Kasumi-1 (cell line): ENCODE measurements around the gene ANTKMT.
"Not testable (repeated sequence)": the region's sequence is repeated elsewhere in the genome, so short reads cannot be mapped to it uniquely, and the experiment has no call there.

Experiments
- DNase-seq, 2 experiments: peaks; one replicate each; lab custom pipeline; 2025; lab: John Stamatoyannopoulos, UW

The ANTKMT gene

DNA sequence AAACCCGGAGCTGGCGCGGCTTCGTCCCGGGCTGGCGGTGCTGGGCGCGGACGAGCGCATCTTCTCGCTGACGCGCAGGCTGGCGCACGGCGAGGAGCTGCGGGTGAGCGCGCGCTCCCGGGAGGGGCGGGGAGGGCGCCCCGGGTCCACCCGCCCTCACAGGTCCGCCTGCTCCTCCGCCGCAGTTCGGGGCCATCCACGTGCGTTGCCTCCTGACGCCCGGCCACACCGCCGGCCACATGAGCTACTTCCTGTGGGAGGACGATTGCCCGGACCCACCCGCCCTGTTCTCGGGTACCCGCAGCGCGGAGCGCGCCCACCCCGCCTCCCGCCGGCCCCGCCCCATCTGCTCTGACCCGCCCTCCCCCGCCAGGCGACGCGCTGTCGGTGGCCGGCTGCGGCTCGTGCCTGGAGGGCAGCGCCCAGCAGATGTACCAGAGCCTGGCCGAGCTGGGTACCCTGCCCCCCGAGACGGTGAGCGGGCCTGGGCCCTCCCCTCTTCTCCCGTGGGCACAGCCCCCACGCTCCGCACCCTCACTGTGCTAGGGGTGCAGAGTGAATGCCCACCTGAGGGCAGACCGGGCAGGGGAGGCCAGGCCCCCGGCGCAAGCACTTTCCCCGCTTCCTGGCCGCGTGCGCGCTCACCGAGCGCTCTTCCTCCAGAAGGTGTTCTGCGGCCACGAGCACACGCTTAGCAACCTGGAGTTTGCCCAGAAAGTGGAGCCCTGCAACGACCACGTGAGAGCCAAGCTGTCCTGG lies 7.4 kb downstream of the ANTKMT start:
- DNase-seq, result no peak

DNA sequence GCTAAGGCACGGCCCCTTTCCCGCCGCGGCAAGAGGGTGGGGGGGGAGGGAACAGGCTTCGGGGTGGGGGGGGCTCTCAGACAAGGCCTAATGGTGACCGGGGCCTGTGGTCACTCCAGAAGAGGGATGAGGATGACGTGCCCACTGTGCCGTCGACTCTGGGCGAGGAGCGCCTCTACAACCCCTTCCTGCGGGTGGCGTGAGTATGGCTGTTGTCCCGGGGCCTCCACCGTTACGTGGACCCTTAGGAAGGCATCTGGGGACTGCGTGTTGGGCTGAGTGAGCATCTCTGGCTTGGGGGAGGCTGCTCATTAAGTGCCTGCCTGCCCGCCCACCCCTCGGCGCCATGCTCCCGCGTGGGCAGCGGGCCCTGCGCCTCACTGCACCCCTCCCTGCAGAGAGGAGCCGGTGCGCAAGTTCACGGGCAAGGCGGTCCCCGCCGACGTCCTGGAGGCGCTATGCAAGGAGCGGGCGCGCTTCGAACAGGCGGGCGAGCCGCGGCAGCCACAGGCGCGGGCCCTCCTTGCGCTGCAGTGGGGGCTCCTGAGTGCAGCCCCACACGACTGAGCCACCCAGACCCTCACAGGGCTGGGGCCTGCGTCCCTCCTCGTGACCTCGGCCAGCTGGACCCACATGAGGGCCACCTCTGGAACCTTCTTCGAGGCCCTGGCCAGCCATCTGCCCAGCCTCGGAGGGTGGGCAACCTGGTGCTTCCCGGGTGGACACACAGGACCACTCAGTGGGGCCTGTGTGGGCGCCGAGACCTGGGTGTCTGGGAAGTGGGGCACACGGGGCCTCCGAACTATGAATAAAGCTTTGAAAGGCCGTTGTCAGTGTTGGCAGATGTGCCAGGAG lies 8.2 kb downstream of the ANTKMT start:
- no peak for DNase-seq

DNA sequence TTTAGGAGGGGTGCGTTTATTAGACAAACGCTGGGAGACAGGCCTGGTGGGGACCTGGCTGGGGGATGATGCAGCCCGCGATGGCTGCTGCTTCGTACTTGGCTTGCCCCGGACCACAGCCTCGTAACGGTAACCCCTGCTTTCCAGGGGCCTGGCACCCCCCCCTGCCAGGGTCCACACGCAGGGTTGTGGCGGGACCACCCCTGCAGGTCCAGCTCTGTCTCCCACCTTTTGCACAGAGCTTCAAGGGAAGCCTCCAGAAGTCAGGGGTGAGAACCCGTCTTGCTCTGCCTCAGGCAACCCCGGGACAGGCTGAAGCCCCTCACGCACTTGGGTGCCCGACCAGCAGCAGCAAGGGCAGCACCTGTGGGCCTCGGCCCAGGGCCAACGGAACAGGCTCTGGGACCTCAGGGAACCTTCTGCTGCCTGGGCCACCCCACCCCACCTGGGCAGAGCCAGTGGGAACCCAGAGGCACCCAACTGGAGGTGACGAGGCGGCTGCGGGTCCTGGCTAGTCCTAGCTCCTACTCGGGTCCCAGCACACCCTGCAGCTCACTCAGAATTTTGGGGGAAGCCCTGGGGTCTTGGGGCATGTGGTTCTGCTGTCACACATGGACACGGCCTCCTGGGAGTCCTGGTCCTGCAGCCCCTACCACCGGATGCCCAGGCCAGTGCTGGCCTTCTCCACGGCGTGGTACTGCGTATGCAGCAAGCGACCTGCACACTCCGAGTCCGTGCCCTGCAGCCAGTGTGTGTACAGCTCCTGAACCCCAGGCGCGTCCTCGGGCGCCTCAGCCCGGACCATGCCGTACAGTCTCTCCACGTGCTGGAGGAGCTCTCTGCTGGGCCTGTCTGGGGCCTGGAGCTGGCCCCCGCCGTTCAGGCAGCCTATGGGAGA lies 9.1 kb downstream of the ANTKMT start:
- no peak for DNase-seq

DNA sequence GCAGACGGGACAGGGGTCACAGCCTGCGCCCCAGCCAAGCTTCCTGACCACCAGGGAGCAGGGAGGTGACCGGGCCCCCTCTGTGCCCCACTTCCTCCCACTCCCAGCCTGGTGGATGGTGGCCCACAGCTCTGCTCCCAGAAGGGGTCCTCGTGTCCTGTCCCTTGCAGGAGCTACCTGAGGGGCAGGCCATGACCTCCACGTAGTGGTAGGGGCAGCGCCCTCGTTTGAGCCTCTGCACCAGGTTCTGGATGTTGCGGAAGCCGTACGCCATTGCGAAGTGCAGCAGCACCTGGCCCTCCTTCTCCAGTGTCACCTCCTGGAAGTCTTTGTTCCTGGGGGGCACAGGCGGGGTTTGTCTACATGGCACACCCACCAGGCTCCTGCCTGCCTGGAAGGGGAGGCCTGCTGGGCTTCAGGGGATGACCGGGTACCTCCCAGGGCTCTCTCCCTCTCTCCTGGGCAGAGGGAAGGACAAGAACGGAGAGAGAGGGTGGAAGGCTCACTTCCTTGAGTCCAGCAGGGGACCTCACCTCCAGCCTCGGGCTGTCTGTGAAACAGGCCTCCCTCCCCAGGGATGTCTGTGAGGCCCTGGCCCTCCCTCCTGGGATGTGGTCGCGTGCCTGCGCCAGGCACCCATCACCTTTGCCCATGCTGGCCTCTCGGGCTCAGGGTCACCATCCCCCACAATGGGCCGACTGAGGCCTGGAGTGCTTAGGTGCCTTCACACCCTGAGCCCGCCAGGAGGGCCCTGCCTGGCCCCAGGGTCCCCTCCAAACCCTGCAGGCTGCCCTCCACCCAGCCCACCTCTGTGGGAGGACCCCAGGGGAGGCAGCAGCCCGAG lies 9.9 kb downstream of the ANTKMT start:
- DNase-seq, result no peak

DNA sequence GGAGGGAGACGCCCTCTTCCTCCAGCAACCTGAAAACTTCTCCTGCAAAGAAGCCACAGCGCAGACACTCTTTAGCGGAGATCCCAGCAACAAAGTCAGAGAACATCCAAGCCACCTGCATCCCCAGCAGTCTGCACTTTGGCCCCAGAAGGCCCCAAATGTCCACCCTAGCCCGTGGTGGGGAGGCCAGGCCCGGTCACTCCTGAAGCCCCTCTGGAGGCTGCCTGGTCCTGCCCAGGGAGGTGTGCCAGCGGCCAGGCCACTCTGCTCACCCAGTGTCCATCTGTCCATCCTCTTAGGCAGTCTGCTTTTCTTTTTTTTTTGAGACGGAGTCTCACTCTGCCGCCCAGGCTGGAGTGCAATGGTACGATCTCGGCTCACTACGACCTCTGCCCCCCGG lies 11.4 kb downstream of the ANTKMT start:
- DNase-seq, result no peak

DNA sequence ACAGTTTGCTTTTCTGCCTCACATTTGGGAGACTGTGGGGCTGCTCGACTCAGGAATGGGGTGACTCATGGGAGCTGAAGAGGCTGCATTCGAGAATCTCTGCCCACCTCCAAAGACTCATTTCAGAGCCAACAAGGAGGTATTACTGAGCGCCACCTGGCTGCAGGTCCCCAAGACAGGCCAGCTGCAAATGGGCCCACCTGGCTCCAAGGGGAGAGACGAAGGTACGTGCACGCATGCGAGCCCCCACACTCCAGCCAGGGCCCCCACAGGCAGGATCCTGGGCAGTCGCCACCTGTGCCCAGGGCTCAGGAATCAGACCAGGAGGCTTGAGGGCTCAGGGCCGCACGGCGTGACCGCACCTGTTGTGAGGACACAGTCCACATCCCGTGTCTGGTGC lies 12.0 kb downstream of the ANTKMT start:
- no peak for DNase-seq

DNA sequence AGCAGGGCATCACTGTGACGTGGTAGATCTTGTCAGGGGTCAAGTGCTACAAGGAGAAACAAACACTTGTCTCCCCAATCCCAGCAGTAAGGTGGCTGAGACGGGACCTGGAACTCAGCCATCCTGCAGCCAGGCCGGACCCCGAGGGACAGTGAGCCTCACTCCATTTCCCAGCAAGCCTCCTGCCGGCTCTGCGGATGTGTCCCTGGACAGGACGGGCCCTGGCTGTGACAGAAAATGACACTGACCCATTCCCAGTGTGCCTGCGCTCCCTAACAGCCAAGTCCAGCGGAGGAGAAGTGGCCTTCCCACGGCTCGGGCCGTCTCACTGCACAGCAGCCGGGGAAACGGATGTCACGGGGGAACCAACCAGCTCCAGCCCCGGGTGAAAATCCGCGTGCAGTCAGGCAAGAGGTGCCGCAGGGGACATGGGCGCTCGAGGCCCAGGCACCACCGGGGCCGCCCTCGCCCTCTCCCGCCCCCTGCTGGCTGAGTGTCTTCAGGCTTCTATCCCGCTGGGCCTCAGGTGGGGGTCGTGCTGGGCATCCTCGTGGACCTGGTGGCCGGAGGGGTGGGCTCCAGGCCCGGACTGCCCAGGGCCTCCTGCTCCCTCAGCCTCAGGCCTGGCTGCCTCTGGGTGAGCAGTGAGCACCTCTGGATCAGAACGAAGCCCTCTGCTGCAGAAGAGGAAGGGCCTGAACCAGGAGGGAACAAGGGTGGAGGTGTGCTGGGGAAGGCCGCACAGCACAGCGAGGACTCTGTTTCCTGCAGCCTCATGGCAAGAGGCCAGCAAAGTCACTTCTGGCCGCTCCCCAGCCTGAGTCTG lies 12.6 kb downstream of the ANTKMT start:
- no peak for DNase-seq

DNA sequence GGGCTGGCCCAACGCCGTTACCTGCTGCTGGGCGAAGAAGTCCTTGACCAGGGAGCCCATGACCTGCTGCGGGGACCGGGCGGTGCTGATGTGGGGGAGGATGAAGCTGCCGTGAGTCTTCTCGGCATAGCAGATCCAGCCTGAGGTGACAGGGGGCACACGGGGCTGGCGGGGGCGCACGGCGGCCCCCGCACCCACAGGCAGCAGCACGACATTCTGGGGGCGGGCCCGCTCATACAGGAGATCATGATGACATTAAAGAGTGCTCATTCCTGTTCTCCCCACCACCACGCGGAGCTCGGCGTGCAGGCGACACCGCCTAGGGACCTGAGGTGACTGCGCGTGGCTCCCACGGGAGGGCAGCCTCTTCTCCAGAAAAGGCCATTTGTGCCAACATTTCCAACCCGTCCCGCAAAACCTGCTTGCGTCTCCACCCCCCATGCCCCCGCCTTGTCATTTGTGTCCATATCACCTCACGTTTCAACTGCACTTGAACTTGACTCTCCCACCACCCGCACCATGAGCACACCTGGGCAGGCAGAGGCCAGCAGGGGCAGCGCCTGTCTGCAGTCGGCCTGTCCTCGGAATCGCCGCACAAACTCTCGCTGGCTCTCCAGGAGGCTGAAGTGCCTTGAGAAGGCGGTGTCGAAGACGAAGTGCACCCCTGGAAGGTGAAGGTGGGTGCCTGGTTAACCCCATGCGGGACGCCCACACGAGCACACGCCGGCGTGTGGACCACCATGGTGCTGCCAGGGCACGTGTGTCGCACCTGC lies 13.4 kb downstream of the ANTKMT start:
- no peak for DNase-seq

DNA sequence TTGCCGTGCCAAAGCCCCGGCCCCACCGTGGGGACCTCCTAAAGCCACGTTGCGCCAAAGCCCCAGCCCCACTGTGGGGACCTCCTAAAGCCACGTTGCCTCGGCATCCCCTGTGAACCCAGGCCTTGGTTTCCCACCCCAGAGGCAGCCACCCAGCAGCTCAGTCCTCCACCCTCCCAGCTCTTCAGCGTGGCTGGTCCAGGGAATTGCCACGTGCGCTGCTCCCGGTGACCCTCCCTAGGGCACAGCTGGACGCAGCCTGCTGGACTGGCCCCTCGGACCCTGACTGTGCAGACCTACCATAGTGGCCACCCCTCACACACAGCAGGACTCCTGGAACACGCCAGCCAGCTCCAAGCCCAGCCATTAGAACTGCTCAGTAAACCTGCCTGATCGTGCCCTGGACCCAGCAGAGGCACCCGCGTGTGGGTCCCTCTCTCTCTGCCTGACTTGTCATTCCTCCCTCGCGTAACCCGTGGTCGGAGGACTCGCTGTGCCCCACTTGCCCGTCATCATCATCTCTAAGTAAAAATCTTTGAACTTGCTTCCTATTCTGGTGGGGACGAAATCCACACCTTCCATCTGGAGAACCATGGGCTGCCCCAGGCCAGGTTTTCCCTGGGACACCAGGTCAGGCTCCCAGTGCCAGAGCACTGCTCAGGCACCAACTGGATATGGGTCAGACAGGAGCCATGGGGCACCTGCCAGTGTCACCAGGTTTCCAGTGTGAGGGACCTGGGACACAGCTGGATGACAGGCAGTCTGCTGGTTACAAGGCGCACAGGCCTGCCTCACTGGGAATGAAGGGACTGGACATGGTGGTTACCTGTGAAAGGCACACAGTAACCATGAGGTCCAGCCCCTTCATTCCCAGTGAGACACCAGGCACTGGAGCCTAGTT lies 14.3 kb downstream of the ANTKMT start:
- no peak for DNase-seq

DNA sequence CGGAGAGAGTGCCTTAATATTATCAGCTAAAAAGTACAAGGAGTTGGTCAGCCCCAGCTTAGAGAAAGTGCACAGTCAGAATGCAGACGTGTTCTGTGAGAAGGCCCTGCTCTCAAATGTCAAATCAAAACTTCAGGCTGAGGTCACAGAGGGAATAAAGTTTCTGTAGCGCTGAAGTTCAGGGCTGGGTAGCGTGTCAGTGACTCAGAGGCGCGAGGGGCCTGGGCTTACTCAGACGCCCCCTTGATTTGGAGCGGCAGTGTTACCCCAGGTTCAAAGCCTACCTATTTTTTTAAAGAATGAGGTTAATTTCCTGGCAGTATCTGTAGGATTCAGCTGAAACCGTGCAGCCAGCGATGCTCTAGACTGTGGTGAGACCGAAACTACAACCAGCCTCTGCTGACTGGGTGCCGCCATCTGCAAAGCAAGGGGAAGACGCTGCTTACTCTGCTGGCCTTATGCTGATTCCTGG lies 15.1 kb downstream of the ANTKMT start:
- DNase-seq, result no peak

DNA sequence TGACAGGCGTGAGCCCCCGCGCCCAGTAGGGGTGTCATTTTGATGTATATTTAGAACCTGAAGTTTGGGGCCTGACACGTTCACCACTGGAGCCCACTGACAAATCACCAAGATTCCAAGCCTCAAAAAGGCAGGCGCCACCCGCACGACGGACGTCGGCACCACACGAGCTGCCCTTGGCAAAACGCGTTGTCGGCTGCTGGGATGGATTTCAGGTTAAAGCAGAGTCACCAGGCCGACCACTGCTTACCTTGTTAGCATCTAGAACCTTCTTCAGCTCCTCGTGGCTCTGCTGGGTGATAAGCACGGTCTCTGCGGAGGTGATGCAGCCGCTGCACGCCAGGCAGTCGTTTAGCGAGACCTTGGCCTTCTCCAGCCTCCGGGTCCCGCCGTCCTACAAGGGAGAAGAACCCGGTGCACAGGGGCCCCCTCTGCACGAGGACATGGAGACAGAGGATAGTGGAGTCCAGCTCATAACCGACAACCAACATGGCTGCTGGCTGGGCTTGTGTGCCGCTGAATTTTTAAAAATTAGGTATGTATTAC lies 16.1 kb downstream of the ANTKMT start:
- no peak for DNase-seq

DNA sequence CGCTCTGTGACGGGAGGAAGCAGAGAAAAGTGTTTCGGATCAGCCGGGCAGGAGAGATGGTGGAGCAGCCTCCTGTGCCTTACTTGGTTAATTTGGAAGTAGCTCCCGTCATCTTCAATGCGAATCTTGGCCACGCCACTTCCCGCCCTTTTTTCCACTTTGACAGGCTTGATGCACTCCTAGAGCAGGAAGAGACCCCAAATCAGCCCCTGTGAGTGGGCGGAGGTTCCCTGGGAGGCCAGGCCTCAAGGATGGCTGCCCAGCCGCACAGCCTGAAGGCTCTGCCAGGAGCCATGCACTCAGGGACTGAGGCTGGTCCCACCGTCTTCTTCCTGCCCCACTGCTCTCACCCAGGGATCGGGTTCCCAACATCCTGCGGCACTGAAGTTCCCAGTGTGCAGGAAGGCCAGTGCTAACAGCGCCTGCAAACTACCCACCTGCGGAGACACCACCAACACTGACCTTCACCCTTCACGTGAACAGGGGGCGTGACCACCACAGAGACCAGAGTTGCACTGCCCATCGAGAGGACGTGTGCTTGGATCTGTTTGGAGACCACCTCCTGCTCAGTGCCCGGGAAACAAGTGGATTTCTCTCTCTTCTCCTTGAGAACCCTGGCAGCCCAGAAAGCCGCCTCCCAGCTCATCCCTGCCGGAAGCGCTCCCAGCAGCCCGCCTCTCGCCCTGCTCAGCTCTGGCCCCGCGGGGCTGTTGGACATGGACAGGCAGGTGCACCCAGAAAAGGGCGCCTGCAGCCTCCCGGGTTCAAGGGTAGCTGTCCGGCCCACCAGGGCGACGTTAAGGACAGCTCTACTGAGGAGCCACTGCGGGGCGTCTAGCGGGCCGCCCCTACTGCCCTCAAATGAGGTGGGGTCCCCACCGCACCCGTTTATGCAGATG lies 18.9 kb downstream of the ANTKMT start:
- DNase-seq, result no peak

DNA sequence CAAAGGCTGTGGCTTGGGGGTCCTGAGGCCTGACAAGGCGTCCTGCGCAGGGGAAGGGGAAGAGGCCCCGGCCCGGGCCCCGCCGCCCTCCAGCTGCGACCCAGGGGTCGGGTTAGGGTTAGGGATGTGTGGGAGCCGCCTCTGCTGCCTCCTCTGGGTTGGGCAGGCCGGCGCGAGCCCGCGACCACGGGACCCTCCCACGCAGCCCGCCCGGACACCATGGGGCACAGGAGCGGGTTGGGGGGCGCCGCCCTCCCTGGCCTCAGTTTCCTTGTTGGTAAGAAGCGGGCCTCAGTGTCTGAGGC lies 19.5 kb downstream of the ANTKMT start:
- DNase-seq, result no peak

DNA sequence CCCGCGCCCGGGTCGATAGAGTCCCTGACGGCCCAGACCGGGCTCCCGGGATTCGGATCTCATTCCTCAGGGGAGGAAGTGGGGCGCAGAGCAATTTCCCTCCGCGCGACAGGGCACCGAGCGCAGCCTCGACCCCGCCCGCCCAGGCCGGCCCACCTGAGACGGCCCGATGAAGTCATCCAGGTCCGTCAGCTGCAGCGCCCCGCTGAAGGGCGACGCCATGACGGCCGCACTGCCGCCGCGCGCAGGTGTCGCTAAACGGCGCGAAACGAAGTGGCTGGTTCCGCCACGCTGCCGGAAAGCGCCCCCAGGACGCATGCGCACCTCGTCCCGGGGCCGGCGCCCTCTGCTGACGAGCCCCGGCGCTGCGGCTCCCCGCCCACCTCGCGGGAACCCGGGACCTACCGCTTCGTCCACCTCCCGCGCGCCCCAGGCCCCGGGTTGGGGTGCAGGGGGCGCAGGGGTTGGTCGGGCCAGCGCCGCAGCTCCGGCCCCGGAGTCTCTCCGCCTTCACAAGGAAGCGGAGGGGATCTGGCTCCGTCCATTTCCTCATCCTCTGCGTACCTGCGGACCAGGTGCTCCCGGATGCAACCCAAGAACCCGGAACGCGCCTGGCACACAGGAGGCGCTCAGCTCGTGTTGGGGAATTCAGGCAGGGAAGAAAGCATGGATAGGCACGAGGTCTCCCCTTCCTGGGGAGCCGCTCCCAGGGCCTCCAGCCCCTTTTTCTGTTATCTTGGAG lies 20.0 kb downstream of the ANTKMT start, which contains the start of gene CIAO3:
TSS of gene CIAO3 (minus strand) at position 234 of the 742 bp plus-strand sequence. CDS start at position 222, 12 bp downstream.
- peak; percentile 24 to 44 for DNase-seq

DNA sequence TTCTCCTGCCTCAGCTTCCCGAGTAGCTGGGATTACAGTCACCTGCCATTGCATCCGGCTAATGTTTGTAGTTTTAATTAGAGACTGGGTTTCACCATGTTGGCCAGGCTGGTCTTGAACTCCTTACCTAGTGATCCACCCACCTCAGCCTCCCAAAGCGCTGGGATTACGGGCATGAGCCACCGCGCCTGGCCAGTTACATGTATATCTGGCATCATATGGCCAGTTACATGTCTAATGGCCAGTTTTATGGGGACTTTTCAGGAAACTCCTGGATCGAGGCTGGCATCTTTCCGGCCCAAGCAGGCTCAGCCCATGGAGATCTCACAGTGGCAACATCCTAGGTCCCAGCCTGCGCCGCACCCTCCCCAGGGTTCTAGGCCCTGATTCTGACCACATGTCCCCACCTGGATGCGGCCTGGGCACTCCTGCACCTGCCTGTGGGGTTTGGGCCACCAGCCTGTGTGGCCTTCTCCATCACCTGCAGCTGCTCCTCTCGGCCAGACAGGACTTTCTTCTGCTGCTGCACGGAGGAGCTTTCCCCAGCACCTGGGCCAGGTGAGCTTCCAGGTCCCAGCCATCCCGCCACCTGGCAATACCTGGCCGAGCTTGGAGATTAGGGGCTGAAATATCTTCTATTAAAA lies 21.2 kb downstream of the ANTKMT start:
- DNase-seq, result no peak

DNA sequence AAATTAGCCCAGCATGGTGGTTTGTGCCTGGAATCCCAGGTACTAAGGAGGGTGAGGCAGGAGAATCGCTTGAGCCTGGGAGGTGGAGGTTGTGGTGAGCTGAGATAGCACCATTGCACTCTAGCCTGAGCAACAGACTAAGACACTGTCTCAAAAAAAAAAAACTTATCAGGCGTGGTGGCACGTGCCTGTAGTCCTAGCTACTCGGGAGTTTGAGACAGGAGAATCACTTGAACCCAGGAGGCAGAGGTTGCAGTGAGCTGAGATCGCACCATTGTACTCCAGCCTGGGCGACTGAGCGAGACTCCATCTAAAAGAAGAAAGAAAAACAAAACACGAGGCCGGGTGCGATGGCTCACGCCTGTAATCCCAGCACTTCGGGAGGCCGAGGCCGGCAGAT lies 21.9 kb downstream of the ANTKMT start:
- not testable (repeated sequence) for DNase-seq
